ENCODE data around the gene MPPED1.

DNA sequence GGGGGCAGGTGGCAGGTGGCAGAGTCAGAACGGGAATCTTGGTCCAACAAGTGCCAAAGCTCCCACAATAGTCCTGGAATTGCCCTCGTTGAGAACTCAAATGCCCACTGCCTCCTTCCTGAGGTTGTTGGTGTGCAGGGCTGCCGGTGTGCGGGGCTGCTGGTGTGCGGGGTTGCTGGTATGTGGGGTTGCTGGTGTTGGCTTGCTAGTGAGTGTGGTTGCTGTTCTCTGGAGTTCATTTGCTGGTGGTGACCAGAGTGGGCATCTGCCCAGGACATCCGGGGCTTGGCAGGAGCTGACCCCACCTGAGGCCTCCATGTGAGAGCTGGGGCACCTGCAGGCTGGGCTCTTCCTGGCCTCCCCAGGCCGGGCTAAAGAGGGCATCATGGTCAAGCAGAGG, 14.0 kb upstream of the MPPED1 start:
- TF ChIP-seq CTCF (conservative IDR thresholded peaks at IDR 0.05; ENCODE audit: low read depth, low read length) (no peak), EZH2 (IDR thresholded peaks at IDR 0.05; ENCODE audit: borderline replicate concordance, low read depth, low read length, poor library complexity, severe bottlenecking) (no peak)

All from A673 (cell line).